ENCODE results near the gene TRAPPC11.

DNA sequence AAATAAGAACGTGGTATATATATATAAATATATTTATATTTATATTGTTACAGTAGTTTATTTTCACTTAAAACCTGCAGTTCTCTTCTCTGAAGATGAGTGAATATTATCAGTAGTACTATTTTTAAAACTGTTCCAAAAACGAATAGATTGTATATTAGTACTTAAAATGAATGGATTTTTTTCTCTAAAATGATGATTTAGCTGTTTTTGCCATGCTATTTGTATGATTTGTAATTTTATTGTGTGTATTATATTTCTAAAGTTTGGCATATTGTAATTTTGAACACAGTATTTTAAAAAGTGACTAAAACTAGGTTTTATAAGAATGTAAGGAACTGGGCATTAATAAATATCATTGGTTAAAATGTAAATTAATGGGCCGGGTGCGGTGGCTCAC, 22.0 kb downstream of the TRAPPC11 start:
- TF ChIP-seq, protein P1, sequence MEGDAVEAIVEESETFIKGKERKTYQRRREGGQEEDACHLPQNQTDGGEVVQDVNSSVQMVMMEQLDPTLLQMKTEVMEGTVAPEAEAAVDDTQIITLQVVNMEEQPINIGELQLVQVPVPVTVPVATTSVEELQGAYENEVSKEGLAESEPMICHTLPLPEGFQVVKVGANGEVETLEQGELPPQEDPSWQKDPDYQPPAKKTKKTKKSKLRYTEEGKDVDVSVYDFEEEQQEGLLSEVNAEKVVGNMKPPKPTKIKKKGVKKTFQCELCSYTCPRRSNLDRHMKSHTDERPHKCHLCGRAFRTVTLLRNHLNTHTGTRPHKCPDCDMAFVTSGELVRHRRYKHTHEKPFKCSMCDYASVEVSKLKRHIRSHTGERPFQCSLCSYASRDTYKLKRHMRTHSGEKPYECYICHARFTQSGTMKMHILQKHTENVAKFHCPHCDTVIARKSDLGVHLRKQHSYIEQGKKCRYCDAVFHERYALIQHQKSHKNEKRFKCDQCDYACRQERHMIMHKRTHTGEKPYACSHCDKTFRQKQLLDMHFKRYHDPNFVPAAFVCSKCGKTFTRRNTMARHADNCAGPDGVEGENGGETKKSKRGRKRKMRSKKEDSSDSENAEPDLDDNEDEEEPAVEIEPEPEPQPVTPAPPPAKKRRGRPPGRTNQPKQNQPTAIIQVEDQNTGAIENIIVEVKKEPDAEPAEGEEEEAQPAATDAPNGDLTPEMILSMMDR (IDR thresholded peaks at IDR 0.05), result no peak
- TF ChIP-seq POLR2A (IDR thresholded peaks at IDR 0.05), result no peak

All from suprapubic skin (tissue), 3 donors.